ENCODE data around the gene CDH16.

CDH16 gene

GRCh38 chr16:66891797-66892196, 26.9 kb downstream of the CDH16 start:
- TF ChIP-seq Cebpa-rat (IDR thresholded peaks at IDR 0.05), result no peak
- Histone ChIP-seq H3K4me1 (peaks cover 49% of the 10 kb centered on the region), H3K9me3 (no peaks in the 10 kb centered on the region), H4K20me1 (peaks cover 35% of the 10 kb centered on the region; the same call in 1 of the 2 replicates), H3K4me2 (no peak overlapping the region; the same call in 1 of the 2 replicates), H3K27ac (no peak overlapping the region), H3K36me3 (peaks cover 26% of the 10 kb centered on the region), H3K4me3 (no peak overlapping the region), H3K27me3 (no peaks in the 10 kb centered on the region), H3K9ac (no peak overlapping the region)

- TF ChIP-seq Cebpa-rat (IDR thresholded peaks at IDR 0.05), result no peak
- H3K27ac ChIP-seq, result no peak overlapping the region
- H3K9ac ChIP-seq, result no peak overlapping the region
- H3K4me2 ChIP-seq, result no peak overlapping the region; the same call in 1 of the 2 replicates
- peaks cover 51% of the 10 kb centered on the region for H3K4me1 ChIP-seq
- H4K20me1 ChIP-seq, result peaks cover 39% of the 10 kb centered on the region; the same call in 1 of the 2 replicates
- peaks cover 31% of the 10 kb centered on the region for H3K36me3 ChIP-seq
- H3K9me3 ChIP-seq, result no peaks in the 10 kb centered on the region
- no peak overlapping the region for H3K4me3 ChIP-seq
- H3K27me3 ChIP-seq, result no peaks in the 10 kb centered on the region
These were observed 27.3 kb downstream of the CDH16 start for GRCh38 chr16:66891360-66891759.

GRCh38 chr16:66890799-66891198, 27.9 kb downstream of the CDH16 start:
- H3K4me1 ChIP-seq, result peaks cover 50% of the 10 kb centered on the region

GRCh38 chr16:66889622-66890021, 29.1 kb downstream of the CDH16 start:
- Histone ChIP-seq H3K36me3 (peaks cover 46% of the 10 kb centered on the region), H3K4me2 (no peak overlapping the region), H3K4me3 (no peak overlapping the region), H4K20me1 (peaks cover 57% of the 10 kb centered on the region), H3K9ac (no peak overlapping the region), H3K4me1 (peaks cover 49% of the 10 kb centered on the region), H3K9me3 (no peaks in the 10 kb centered on the region), H3K27ac (no peak overlapping the region), H3K27me3 (no peaks in the 10 kb centered on the region)
- no peak for TF ChIP-seq Cebpa-rat (IDR thresholded peaks at IDR 0.05)

More at GRCh38 chr16:66890799-66891198, 27.9 kb downstream of the CDH16 start:
- no peak for TF ChIP-seq Cebpa-rat (IDR thresholded peaks at IDR 0.05)
- no peaks in the 10 kb centered on the region for H3K27me3 ChIP-seq
- no peak overlapping the region for H3K4me2 ChIP-seq
- H3K36me3 ChIP-seq, result peaks cover 34% of the 10 kb centered on the region
- no peak overlapping the region for H3K9ac ChIP-seq
- no peaks in the 10 kb centered on the region for H3K9me3 ChIP-seq
- peaks cover 45% of the 10 kb centered on the region for H4K20me1 ChIP-seq
- no peak overlapping the region for H3K4me3 ChIP-seq
- no peak overlapping the region for H3K27ac ChIP-seq

- H3K4me2 ChIP-seq, result no peak overlapping the region
- no peak for TF ChIP-seq Cebpa-rat (IDR thresholded peaks at IDR 0.05)
- H3K4me3 ChIP-seq, result no peak overlapping the region
- H4K20me1 ChIP-seq, result peaks cover 64% of the 10 kb centered on the region
- no peaks in the 10 kb centered on the region for H3K9me3 ChIP-seq
- no peaks in the 10 kb centered on the region for H3K27me3 ChIP-seq
- H3K36me3 ChIP-seq, result peaks cover 52% of the 10 kb centered on the region
- no peak overlapping the region for H3K27ac ChIP-seq
- H3K9ac ChIP-seq, result no peak overlapping the region
- peaks cover 56% of the 10 kb centered on the region for H3K4me1 ChIP-seq
These were observed 29.8 kb downstream of the CDH16 start for GRCh38 chr16:66888647-66889615.

GRCh38 chr16:66886914-66887313, 31.8 kb downstream of the CDH16 start:
- H3K4me1 ChIP-seq, result peaks cover 69% of the 10 kb centered on the region
- TF ChIP-seq Cebpa-rat (IDR thresholded peaks at IDR 0.05), result no peak
- H3K9me3 ChIP-seq, result no peaks in the 10 kb centered on the region
- H3K4me2 ChIP-seq, result peak overlapping the region; percentile 38
- H3K27me3 ChIP-seq, result no peaks in the 10 kb centered on the region
- no peak overlapping the region for H3K4me3 ChIP-seq
- H3K9ac ChIP-seq, result no peak overlapping the region
- H3K27ac ChIP-seq, result no peak overlapping the region
- H3K36me3 ChIP-seq, result peaks cover 66% of the 10 kb centered on the region
- H4K20me1 ChIP-seq, result peaks cover 83% of the 10 kb centered on the region

GRCh38 chr16:66886321-66886720, 32.4 kb downstream of the CDH16 start:
- Histone ChIP-seq H3K4me2 (peak overlapping the region; percentile 38; the same call in 1 of the 2 replicates), H3K36me3 (peaks cover 63% of the 10 kb centered on the region)

GRCh38 chr16:66885491-66885890, 33.2 kb downstream of the CDH16 start:
- Histone ChIP-seq H3K4me2 (no peak overlapping the region), H3K9ac (no peak overlapping the region), H3K36me3 (peaks cover 60% of the 10 kb centered on the region), H3K9me3 (no peaks in the 10 kb centered on the region), H3K27me3 (no peaks in the 10 kb centered on the region), H3K4me1 (peaks cover 70% of the 10 kb centered on the region), H4K20me1 (peaks cover 86% of the 10 kb centered on the region), H3K4me3 (no peak overlapping the region), H3K27ac (no peak overlapping the region)
- TF ChIP-seq Cebpa-rat (IDR thresholded peaks at IDR 0.05), result no peak

More at GRCh38 chr16:66886321-66886720, 32.4 kb downstream of the CDH16 start:
- H3K27ac ChIP-seq, result no peak overlapping the region
- no peak overlapping the region for H3K9ac ChIP-seq
- peaks cover 69% of the 10 kb centered on the region for H3K4me1 ChIP-seq
- no peak for TF ChIP-seq Cebpa-rat (IDR thresholded peaks at IDR 0.05)
- no peak overlapping the region for H3K4me3 ChIP-seq
- H3K27me3 ChIP-seq, result no peaks in the 10 kb centered on the region
- no peaks in the 10 kb centered on the region for H3K9me3 ChIP-seq
- peaks cover 84% of the 10 kb centered on the region for H4K20me1 ChIP-seq

GRCh38 chr16:66882702-66883101, 36.0 kb downstream of the CDH16 start:
- Histone ChIP-seq H3K9ac (no peak overlapping the region), H3K36me3 (peaks cover 46% of the 10 kb centered on the region), H3K4me2 (peak overlapping the region; percentile 45; the same call in 1 of the 2 replicates), H3K9me3 (no peaks in the 10 kb centered on the region), H3K27ac (no peak overlapping the region), H3K27me3 (no peaks in the 10 kb centered on the region), H3K4me1 (peaks cover 87% of the 10 kb centered on the region), H4K20me1 (peaks cover 65% of the 10 kb centered on the region), H3K4me3 (no peak overlapping the region)
- TF ChIP-seq Cebpa-rat (IDR thresholded peaks at IDR 0.05), result no peak

- Histone ChIP-seq H3K9me3 (no peaks in the 10 kb centered on the region), H3K36me3 (peaks cover 42% of the 10 kb centered on the region), H3K4me1 (peaks cover 87% of the 10 kb centered on the region), H3K27me3 (no peaks in the 10 kb centered on the region), H3K4me3 (peak overlapping the region; percentile 94; the same call in 1 of the 2 replicates), H4K20me1 (peaks cover 63% of the 10 kb centered on the region), H3K9ac (no peak overlapping the region), H3K4me2 (peak overlapping the region; percentile 96), H3K27ac (no peak overlapping the region)
- TF ChIP-seq Cebpa-rat (IDR thresholded peaks at IDR 0.05), result no peak
These were observed 36.6 kb downstream of the CDH16 start for GRCh38 chr16:66881964-66882508.
